ENCODE data around the gene CAMTA1. TPM values are rescaled to one million over a fixed set of nuclear protein-coding genes. Genes with fewer than 3 reads are reported as not detected.
"Not testable (repeated sequence)": the region's sequence is repeated elsewhere in the genome, so short reads cannot be mapped to it uniquely, and the experiment has no call there.

Gene CAMTA1
- total and polyA plus RNA-seq, 9 of the 15 experiments (the other 6 are each of a cell fraction or from before 2014, with no cell fraction given) = 43.9 to 161 (median 65.9) TPM

DNA sequence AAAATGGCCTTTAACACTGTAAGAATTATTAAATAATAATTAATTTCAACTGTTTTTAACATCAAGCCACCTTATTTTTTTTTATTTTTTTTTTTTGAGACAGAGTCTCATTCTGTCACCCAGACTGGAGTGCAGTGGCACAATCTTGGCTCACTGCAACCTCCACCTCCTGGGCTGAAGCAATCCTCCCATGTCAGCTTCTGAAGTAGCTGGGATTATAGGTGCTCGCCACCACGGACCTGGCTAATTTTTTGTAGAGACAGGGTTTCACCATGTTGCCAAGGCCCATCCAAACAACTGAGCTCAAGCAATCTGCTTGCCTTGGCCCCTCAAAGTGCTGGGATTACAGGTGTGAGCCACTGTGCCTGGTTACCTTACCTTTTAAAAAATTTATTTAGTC is 46.8 kb downstream of the CAMTA1 start:
- FAIRE-seq; H3K4me2 ChIP-seq (ENCODE audit: insufficient read depth, low read length); CTCF ChIA-PET (ENCODE audit: low intra/inter-chr PET ratio); H3K36me3 ChIP-seq (ENCODE audit: control insufficient read depth, insufficient read depth, low read length); H4K20me1 ChIP-seq (replicated peaks; ENCODE audit: control insufficient read depth, insufficient read depth, low read length); H3K27me3 ChIP-seq (ENCODE audit: control insufficient read depth in 2 of 2, insufficient read depth in 2 of 2, low read length in 2 of 2); H3K4me1 ChIP-seq (replicated peaks in 1 of 2; ENCODE audit: control insufficient read depth in 2 of 2, insufficient read depth in 2 of 2, low read length in 2 of 2); DNase-seq (ENCODE audit: extremely low read depth in 1 of 4, low spot score in 3 of 4); intact Hi-C loops (cut with micrococcal nuclease); ATAC-seq; H3K9me1 ChIP-seq (ENCODE audit: control insufficient read depth, insufficient read depth, low read length); H3K9me3 ChIP-seq (replicated peaks; ENCODE audit: control insufficient read depth, insufficient read depth, low read depth, low read length); H3K27ac ChIP-seq (ENCODE audit: extremely low read depth, low read depth, low read length); H3K9ac ChIP-seq (ENCODE audit: insufficient read depth in 1 of 2, low read depth in 2 of 2, low read length in 2 of 2); H3K4me3 ChIP-seq; in situ Hi-C loops (cut with MboI); H3K79me2 ChIP-seq (ENCODE audit: control insufficient read depth, insufficient read depth, low read length); BruUV-seq (replicated peaks); H2AFZ ChIP-seq (ENCODE audit: low read depth, low read length): not testable (repeated sequence)
- 65% methylated on average over 2 of the region's 2 CpGs for WGBS (ENCODE audit: insufficient coverage, low coverage, missing lambda C conversion rate)
- POLR2A ChIA-PET = interaction anchor here (1.6 kb wide), 1 partner anchor 13 kb away, joined by 5 read pairs; no protein-coding TSS in a partner anchor

DNA sequence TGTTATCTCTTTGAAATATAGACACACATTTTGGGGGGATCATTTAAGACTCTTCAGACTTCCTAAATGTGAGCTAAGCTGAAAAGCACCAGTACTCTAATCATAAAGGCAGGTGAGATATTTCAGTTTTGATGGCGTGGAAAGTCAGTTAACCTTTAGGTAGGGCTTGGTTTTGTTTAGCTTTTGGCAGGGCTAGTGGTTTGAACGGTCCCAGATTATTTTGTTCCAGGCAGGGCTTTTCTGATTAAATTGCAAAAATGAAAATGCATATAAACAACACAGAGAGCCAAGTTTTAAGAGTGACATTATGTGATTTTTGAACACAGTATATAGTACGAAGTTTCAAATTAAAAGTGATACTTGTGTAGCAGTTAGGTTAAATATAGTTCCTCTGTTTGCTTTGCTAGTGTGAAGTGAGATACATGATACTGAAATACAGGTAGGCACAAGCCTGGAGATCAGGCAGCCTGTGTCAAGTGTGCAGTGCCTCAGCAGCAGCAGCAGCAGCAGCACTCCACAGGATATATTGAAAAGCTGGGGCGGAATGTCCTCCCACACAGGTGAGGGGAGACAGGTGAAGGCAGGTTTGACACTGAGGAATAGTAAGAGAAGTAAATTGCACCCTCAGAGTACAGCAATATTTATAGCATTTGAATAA is 47.4 kb downstream of the CAMTA1 start:
- 54% methylated on average over 4 of the region's 4 CpGs for WGBS (ENCODE audit: insufficient coverage, low coverage, missing lambda C conversion rate)
- Histone ChIP-seq H3K4me3 (no peak overlapping the region), H3K4me1 (replicated peaks in 1 of 2; ENCODE audit: control insufficient read depth in 2 of 2, insufficient read depth in 2 of 2, low read length in 2 of 2) (no peaks in the 10 kb centered on the region), H3K36me3 (ENCODE audit: control insufficient read depth, insufficient read depth, low read length) (no peaks in the 10 kb centered on the region), H3K9me3 (replicated peaks; ENCODE audit: control insufficient read depth, insufficient read depth, low read depth, low read length) (no peaks in the 10 kb centered on the region), H4K20me1 (replicated peaks; ENCODE audit: control insufficient read depth, insufficient read depth, low read length) (no peaks in the 10 kb centered on the region), H3K9ac (ENCODE audit: insufficient read depth in 1 of 2, low read depth in 2 of 2, low read length in 2 of 2) (no peak overlapping the region), H3K4me2 (ENCODE audit: insufficient read depth, low read length) (no peak overlapping the region), H3K27ac (ENCODE audit: extremely low read depth, low read depth, low read length) (no peak overlapping the region), H2AFZ (ENCODE audit: low read depth, low read length) (no peak overlapping the region), H3K27me3 (ENCODE audit: control insufficient read depth in 2 of 2, insufficient read depth in 2 of 2, low read length in 2 of 2) (no peaks in the 10 kb centered on the region), H3K9me1 (ENCODE audit: control insufficient read depth, insufficient read depth, low read length) (no peaks in the 10 kb centered on the region), H3K79me2 (ENCODE audit: control insufficient read depth, insufficient read depth, low read length) (no peaks in the 10 kb centered on the region)
- FAIRE-seq = peak; percentile 15
- no peak for DNase-seq (ENCODE audit: extremely low read depth in 1 of 4, low spot score in 3 of 4)
- in situ Hi-C loops (cut with MboI) (no loop called here), intact Hi-C loops (cut with micrococcal nuclease) (no loop called here)
- ChIA-PET POLR2A (interaction anchor here (0.5 to 1.6 kb wide), 2 partner anchors 14 to 199 kb away, joined by 3 to 5 read pairs; no protein-coding TSS in a partner anchor), CTCF (ENCODE audit: low intra/inter-chr PET ratio) (no interaction called here)
- no peak for ATAC-seq
- BruUV-seq (replicated peaks) = no TSS peak
- TF ChIP-seq SIX5 (IDR thresholded peaks at IDR 0.05; ENCODE audit: borderline replicate concordance in 1 of 2, insufficient read depth in 1 of 2, low read depth in 1 of 2, low read length in 2 of 2) (no peak), ZNF347 (CRISPR knock-in tag; IDR thresholded peaks at IDR 0.05; ENCODE audit: low read depth) (no peak), RBM22 (IDR thresholded peaks at IDR 0.05; ENCODE audit: low read depth, low read length, poor library complexity, severe bottlenecking) (no peak), BMI1 (IDR thresholded peaks at IDR 0.05; ENCODE audit: low read length) (no peak), SMARCA5 (IDR thresholded peaks at IDR 0.05) (no peak), ZNF75A (CRISPR knock-in tag; IDR thresholded peaks at IDR 0.05) (no peak), BDP1 (IDR thresholded peaks at IDR 0.05; ENCODE audit: insufficient read depth, insufficient read length) (no peak)
- TF ChIP-seq, protein P1, sequence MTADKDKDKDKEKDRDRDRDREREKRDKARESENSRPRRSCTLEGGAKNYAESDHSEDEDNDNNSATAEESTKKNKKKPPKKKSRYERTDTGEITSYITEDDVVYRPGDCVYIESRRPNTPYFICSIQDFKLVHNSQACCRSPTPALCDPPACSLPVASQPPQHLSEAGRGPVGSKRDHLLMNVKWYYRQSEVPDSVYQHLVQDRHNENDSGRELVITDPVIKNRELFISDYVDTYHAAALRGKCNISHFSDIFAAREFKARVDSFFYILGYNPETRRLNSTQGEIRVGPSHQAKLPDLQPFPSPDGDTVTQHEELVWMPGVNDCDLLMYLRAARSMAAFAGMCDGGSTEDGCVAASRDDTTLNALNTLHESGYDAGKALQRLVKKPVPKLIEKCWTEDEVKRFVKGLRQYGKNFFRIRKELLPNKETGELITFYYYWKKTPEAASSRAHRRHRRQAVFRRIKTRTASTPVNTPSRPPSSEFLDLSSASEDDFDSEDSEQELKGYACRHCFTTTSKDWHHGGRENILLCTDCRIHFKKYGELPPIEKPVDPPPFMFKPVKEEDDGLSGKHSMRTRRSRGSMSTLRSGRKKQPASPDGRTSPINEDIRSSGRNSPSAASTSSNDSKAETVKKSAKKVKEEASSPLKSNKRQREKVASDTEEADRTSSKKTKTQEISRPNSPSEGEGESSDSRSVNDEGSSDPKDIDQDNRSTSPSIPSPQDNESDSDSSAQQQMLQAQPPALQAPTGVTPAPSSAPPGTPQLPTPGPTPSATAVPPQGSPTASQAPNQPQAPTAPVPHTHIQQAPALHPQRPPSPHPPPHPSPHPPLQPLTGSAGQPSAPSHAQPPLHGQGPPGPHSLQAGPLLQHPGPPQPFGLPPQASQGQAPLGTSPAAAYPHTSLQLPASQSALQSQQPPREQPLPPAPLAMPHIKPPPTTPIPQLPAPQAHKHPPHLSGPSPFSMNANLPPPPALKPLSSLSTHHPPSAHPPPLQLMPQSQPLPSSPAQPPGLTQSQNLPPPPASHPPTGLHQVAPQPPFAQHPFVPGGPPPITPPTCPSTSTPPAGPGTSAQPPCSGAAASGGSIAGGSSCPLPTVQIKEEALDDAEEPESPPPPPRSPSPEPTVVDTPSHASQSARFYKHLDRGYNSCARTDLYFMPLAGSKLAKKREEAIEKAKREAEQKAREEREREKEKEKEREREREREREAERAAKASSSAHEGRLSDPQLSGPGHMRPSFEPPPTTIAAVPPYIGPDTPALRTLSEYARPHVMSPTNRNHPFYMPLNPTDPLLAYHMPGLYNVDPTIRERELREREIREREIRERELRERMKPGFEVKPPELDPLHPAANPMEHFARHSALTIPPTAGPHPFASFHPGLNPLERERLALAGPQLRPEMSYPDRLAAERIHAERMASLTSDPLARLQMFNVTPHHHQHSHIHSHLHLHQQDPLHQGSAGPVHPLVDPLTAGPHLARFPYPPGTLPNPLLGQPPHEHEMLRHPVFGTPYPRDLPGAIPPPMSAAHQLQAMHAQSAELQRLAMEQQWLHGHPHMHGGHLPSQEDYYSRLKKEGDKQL (CRISPR knock-in tag; IDR thresholded peaks at IDR 0.05; ENCODE audit: borderline replicate concordance) = no peak
